GM23338 (cell line): Measurements from ENCODE around the gene HLA-DPB1. TPM values are rescaled to one million over a fixed set of nuclear protein-coding genes. Genes with fewer than 3 reads are reported as not detected.

ENCODE experiments used
- ATAC-seq: fragments of 200-7000 bp; cut with Tn5 transposase; 3 replicates; pipeline ENCODE4 v1.9.1; 2020
- DNase-seq: peaks from one replicate; pipeline ENCODE4 v3.0.0-alpha.2; 2015; ENCODE audit warnings: low spot score
- H2AFZ ChIP-seq: fragments of 200-600 bp; sonication (generic); 2 replicates; pipeline ENCODE4 v1.8.0; 2016; ENCODE audit warnings: antibody characterized with exemption, mild to moderate bottlenecking, moderate library complexity
- H3F3A ChIP-seq: fragments of 200-600 bp; sonication (generic); replicated peaks from 2 replicates; pipeline ENCODE4 v1.8.0; 2017; ENCODE audit warnings: antibody characterized with exemption, mixed run types, low read depth
- H3K27ac ChIP-seq: fragments of 200-600 bp; sonication (generic); 2 replicates; pipeline ENCODE4 v1.6.1; 2016; ENCODE audit warnings: low read depth
- H3K27me3 ChIP-seq: fragments of 200-600 bp; sonication (generic); 2 replicates; pipeline ENCODE4 v1.8.0; 2016; ENCODE audit warnings: mild to moderate bottlenecking, mixed run types, moderate library complexity; ENCODE audit not compliant: insufficient read depth
- H3K36me3 ChIP-seq: fragments of 200-600 bp; sonication (generic); 2 replicates; pipeline ENCODE4 v1.8.0; 2016; ENCODE audit warnings: mild to moderate bottlenecking; ENCODE audit not compliant: insufficient read depth
- H3K4me1 ChIP-seq: fragments of 200-600 bp; sonication (generic); 2 replicates; pipeline ENCODE4 v1.8.0; 2016; ENCODE audit warnings: mild to moderate bottlenecking, moderate library complexity; ENCODE audit not compliant: insufficient read depth
- H3K4me2 ChIP-seq: fragments of 200-600 bp; sonication (generic); 2 replicates; pipeline ENCODE4 v1.7.1; 2017; ENCODE audit warnings: mixed run types
- H3K4me3 ChIP-seq: fragments of 200-600 bp; sonication (generic); 2 replicates; pipeline ENCODE4 v1.6.1; 2016; ENCODE audit warnings: mixed run types
- H3K79me2 ChIP-seq: fragments of 200-600 bp; sonication (generic); replicated peaks from 2 replicates; pipeline ENCODE4 v1.8.0; 2017; ENCODE audit warnings: mild to moderate bottlenecking; ENCODE audit not compliant: insufficient read depth
- H3K9me2 ChIP-seq: fragments of 200-600 bp; sonication (generic); 2 replicates; pipeline ENCODE4 v1.8.0; 2017; ENCODE audit not compliant: insufficient read depth
- H4K20me1 ChIP-seq: fragments of 200-600 bp; sonication (generic); replicated peaks from 2 replicates; pipeline ENCODE4 v1.8.0; 2017; ENCODE audit warnings: mild to moderate bottlenecking; ENCODE audit not compliant: insufficient read depth
- H3K27ac Mint-ChIP-seq: 2 replicates; pipeline ENCODE4 v1.8.0; 2020; ENCODE audit warnings: inconsistent platforms, mild to moderate bottlenecking, moderate library complexity, mixed read lengths
- H3K27me3 Mint-ChIP-seq: 3 replicates; pipeline ENCODE4 v1.8.0; 2022; ENCODE audit warnings: low read depth, mild to moderate bottlenecking, moderate library complexity, mixed read lengths, inconsistent platforms; ENCODE audit not compliant: insufficient read depth, poor library complexity
- H3K36me3 Mint-ChIP-seq: 3 replicates; pipeline ENCODE4 v1.8.0; 2021; ENCODE audit warnings: low read depth, mild to moderate bottlenecking, inconsistent platforms, moderate library complexity, mixed read lengths
- H3K4me1 Mint-ChIP-seq: 3 replicates; pipeline ENCODE4 v1.8.0; 2020; ENCODE audit warnings: mild to moderate bottlenecking, inconsistent platforms, mixed read lengths
- H3K4me3 Mint-ChIP-seq: 3 replicates; pipeline ENCODE4 v1.8.0; 2021; ENCODE audit warnings: moderate library complexity, mild to moderate bottlenecking, inconsistent platforms, mixed read lengths
- H3K9me3 Mint-ChIP-seq: 3 replicates; pipeline ENCODE4 v1.8.0; 2020; ENCODE audit warnings: moderate library complexity, mild to moderate bottlenecking, inconsistent platforms, mixed read lengths
- EZH2 ChIP-seq: fragments of 200-600 bp; sonication (generic); IDR thresholded peaks from one replicate; pipeline ENCODE4 v1.8.0; 2017; ENCODE audit warnings: antibody characterized with exemption, mild to moderate bottlenecking, low read depth; ENCODE audit not compliant: unreplicated experiment
- EZH2phosphoT487 ChIP-seq: fragments of 200-600 bp; sonication (generic); IDR thresholded peaks from one replicate; pipeline ENCODE4 v1.8.1; 2018; ENCODE audit warnings: antibody characterized with exemption; ENCODE audit not compliant: unreplicated experiment
- JUNB ChIP-seq: IDR thresholded peaks from one replicate; pipeline ENCODE4 v1.6.1; 2016; ENCODE audit warnings: antibody characterized with exemption; ENCODE audit not compliant: unreplicated experiment
- NANOG ChIP-seq: IDR thresholded peaks from 2 replicates; pipeline ENCODE4 v1.6.1; 2016; ENCODE audit warnings: antibody characterized with exemption, borderline replicate concordance
- POLR2AphosphoS5 ChIP-seq: IDR thresholded peaks from 2 replicates; pipeline ENCODE4 v1.6.1; 2016; ENCODE audit warnings: antibody characterized with exemption, low read depth
- STAT1 ChIP-seq: IDR thresholded peaks from one replicate; pipeline ENCODE4 v1.6.1; 2016; ENCODE audit warnings: antibody characterized with exemption; ENCODE audit not compliant: unreplicated experiment
- ZNF114 ChIP-seq: fragments of 250-450 bp; sonication (Bioruptor Pico); IDR thresholded peaks from 2 replicates; pipeline ENCODE4 v1.5.0; 2020; ENCODE audit warnings: mild to moderate bottlenecking, moderate library complexity
- ZNF331 ChIP-seq: fragments of 250-450 bp; sonication (Bioruptor Pico); IDR thresholded peaks from 2 replicates; pipeline ENCODE4 v1.5.0; 2020; ENCODE audit warnings: low read depth, mild to moderate bottlenecking, moderate library complexity
- polyA plus RNA-seq: library from polyadenylated mRNA; unstranded; fragments of >200 nt; fragmentation: Nextera tagmentation; extraction: Ambion mirVana; gene quantifications from 2 replicates; pipeline ENCODE4 v1.2.1, GENCODE V29; 2016
- total RNA-seq: library from RNA; depleted of rRNA; stranded (reverse); fragments of >200 nt; shearing (Covaris generic); gene quantifications from 2 replicates; pipeline ENCODE4 v1.2.3, GENCODE V29; 2014
- TF ChIP-seq, protein P1 (sequence below): IDR thresholded peaks from one replicate; pipeline ENCODE4 v1.6.1; 2018; ENCODE audit warnings: antibody characterized with exemption; ENCODE audit not compliant: unreplicated experiment
- TF ChIP-seq, protein P2 (sequence below): fragments of 250-450 bp; sonication (Bioruptor Pico); IDR thresholded peaks from 2 replicates; pipeline ENCODE4 v1.5.0; 2020; ENCODE audit warnings: mild to moderate bottlenecking, moderate library complexity

The HLA-DPB1 gene
- total and polyA plus RNA-seq, 2 experiments from 2014 or later: 22.0 to 37.6 TPM

DNA sequence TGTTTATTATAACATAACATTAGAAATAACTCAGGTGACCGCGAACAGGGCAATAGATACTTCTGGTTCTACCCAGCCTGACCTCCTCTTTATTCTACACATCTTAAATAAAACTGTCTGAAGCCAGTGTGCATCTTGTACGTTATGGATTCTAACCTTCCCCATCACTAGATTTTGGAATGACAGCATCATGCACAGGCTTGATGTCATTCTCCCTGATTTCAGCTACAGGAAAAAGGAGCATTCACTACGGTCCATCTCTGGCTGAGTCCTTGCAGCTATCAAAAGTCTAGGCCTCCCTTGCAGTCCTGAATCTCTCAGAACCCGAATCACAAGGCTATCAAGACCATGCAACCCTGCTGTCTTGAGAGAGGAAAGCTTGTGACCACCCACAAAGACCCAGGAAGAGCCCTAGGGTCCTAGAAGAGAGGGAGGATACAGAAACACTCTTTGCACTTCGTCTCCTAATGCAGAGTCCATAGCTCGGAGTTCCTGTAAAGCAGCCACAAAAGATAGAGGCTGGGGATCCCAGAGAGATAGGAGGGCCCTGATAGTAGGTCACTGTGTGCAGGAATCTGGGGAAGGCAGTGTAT lies 3.2 kb upstream of the HLA-DPB1 start (continued):
- TF ChIP-seq, protein P1, sequence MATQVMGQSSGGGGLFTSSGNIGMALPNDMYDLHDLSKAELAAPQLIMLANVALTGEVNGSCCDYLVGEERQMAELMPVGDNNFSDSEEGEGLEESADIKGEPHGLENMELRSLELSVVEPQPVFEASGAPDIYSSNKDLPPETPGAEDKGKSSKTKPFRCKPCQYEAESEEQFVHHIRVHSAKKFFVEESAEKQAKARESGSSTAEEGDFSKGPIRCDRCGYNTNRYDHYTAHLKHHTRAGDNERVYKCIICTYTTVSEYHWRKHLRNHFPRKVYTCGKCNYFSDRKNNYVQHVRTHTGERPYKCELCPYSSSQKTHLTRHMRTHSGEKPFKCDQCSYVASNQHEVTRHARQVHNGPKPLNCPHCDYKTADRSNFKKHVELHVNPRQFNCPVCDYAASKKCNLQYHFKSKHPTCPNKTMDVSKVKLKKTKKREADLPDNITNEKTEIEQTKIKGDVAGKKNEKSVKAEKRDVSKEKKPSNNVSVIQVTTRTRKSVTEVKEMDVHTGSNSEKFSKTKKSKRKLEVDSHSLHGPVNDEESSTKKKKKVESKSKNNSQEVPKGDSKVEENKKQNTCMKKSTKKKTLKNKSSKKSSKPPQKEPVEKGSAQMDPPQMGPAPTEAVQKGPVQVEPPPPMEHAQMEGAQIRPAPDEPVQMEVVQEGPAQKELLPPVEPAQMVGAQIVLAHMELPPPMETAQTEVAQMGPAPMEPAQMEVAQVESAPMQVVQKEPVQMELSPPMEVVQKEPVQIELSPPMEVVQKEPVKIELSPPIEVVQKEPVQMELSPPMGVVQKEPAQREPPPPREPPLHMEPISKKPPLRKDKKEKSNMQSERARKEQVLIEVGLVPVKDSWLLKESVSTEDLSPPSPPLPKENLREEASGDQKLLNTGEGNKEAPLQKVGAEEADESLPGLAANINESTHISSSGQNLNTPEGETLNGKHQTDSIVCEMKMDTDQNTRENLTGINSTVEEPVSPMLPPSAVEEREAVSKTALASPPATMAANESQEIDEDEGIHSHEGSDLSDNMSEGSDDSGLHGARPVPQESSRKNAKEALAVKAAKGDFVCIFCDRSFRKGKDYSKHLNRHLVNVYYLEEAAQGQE: no peak
- no peak for TF ChIP-seq EZH2phosphoT487
- no peak for TF ChIP-seq NANOG
- no peak for TF ChIP-seq POLR2AphosphoS5
- no peak for TF ChIP-seq ZNF331 (CRISPR knock-in tag)
- no peak for TF ChIP-seq ZNF114 (CRISPR knock-in tag)
- no peak for TF ChIP-seq JUNB
- no peak for TF ChIP-seq EZH2

DNA sequence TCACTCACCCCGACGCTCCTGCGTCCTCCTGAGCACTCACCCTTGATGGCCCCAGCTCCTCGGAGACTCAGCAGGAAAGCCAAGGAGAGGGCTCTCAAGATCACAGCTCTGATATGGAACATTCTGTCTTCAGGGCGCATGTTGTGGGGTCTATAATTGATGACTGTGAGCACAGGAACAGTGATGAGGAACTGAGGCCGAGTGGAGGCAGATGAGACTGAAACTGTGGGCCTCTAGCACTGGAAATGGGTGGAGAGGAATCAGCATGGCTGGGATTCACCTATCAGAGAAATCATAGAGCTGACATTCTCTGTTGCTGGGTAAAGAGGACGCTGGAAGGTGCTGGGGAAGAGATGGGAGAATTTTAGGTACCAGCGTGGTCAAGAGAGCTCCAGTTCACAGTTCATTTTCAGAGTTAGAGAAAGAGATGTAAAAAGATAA lies 2.3 kb upstream of the HLA-DPB1 start, which contains the start of gene HLA-DPA1:
Gene HLA-DPA1 (minus strand): TSS at position 219 of the 441 bp plus-strand sequence.
- H3K4me2 ChIP-seq: no peak within 1 kb of the TSS
- Mint-ChIP-seq H3K27me3 (no peaks in the 10 kb centered on the region), H3K36me3 (no peaks in the 10 kb centered on the region; the same call in 2 of the 3 replicates), H3K4me3 (no peak within 1 kb of the TSS), H3K9me3 (no peaks in the 10 kb centered on the region), H3K27ac (no peak within 1 kb of the TSS), H3K4me1 (peaks cover 5% of the 10 kb centered on the region)
- no peaks in the 10 kb centered on the region for H4K20me1 ChIP-seq
- DNase-seq (peak; percentile 71), ATAC-seq (peak; percentile 91)
- no peaks in the 10 kb centered on the region for H3K9me2 ChIP-seq
- H3K79me2 ChIP-seq: no peaks in the 10 kb centered on the region
- no peaks in the 10 kb centered on the region for H3F3A ChIP-seq
- no peaks in the 10 kb centered on the region for H3K36me3 ChIP-seq
- no peak within 1 kb of the TSS for H3K4me3 ChIP-seq
- peak within 1 kb of the TSS; percentile 53 for H2AFZ ChIP-seq
- no peaks in the 10 kb centered on the region for H3K4me1 ChIP-seq
- no peak within 1 kb of the TSS for H3K27ac ChIP-seq
- H3K27me3 ChIP-seq: no peaks in the 10 kb centered on the region
- TF ChIP-seq STAT1 (no peak), NANOG (no peak), POLR2AphosphoS5 (no peak)
- TF ChIP-seq, protein P1: no peak
- TF ChIP-seq, protein P2, sequence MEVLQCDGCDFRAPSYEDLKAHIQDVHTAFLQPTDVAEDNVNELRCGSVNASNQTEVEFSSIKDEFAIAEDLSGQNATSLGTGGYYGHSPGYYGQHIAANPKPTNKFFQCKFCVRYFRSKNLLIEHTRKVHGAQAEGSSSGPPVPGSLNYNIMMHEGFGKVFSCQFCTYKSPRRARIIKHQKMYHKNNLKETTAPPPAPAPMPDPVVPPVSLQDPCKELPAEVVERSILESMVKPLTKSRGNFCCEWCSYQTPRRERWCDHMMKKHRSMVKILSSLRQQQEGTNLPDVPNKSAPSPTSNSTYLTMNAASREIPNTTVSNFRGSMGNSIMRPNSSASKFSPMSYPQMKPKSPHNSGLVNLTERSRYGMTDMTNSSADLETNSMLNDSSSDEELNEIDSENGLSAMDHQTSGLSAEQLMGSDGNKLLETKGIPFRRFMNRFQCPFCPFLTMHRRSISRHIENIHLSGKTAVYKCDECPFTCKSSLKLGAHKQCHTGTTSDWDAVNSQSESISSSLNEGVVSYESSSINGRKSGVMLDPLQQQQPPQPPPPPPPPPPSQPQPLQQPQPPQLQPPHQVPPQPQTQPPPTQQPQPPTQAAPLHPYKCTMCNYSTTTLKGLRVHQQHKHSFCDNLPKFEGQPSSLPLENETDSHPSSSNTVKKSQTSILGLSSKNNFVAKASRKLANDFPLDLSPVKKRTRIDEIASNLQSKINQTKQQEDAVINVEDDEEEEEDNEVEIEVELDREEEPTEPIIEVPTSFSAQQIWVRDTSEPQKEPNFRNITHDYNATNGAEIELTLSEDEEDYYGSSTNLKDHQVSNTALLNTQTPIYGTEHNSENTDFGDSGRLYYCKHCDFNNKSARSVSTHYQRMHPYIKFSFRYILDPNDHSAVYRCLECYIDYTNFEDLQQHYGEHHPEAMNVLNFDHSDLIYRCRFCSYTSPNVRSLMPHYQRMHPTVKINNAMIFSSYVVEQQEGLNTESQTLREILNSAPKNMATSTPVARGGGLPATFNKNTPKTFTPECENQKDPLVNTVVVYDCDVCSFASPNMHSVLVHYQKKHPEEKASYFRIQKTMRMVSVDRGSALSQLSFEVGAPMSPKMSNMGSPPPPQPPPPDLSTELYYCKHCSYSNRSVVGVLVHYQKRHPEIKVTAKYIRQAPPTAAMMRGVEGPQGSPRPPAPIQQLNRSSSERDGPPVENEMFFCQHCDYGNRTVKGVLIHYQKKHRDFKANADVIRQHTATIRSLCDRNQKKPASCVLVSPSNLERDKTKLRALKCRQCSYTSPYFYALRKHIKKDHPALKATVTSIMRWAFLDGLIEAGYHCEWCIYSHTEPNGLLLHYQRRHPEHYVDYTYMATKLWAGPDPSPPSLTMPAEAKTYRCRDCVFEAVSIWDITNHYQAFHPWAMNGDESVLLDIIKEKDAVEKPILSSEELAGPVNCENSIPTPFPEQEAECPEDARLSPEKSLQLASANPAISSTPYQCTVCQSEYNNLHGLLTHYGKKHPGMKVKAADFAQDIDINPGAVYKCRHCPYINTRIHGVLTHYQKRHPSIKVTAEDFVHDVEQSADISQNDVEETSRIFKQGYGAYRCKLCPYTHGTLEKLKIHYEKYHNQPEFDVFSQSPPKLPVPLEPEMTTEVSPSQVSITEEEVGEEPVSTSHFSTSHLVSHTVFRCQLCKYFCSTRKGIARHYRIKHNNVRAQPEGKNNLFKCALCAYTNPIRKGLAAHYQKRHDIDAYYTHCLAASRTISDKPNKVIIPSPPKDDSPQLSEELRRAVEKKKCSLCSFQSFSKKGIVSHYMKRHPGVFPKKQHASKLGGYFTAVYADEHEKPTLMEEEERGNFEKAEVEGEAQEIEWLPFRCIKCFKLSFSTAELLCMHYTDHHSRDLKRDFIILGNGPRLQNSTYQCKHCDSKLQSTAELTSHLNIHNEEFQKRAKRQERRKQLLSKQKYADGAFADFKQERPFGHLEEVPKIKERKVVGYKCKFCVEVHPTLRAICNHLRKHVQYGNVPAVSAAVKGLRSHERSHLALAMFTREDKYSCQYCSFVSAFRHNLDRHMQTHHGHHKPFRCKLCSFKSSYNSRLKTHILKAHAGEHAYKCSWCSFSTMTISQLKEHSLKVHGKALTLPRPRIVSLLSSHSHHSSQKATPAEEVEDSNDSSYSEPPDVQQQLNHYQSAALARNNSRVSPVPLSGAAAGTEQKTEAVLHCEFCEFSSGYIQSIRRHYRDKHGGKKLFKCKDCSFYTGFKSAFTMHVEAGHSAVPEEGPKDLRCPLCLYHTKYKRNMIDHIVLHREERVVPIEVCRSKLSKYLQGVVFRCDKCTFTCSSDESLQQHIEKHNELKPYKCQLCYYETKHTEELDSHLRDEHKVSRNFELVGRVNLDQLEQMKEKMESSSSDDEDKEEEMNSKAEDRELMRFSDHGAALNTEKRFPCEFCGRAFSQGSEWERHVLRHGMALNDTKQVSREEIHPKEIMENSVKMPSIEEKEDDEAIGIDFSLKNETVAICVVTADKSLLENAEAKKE (CRISPR knock-in tag): no peak
